ENCODE data around the gene MAK.
"Not testable (repeated sequence)": the region's sequence is repeated elsewhere in the genome, so short reads cannot be mapped to it uniquely, and the experiment has no call there.

Gene MAK

GRCh38 chr6:10794239-10794638 is 44.1 kb downstream of the MAK start:
- intact Hi-C loops (cut with DNase I) = loop anchor here (10.0 kb wide), 1 partner anchor 99 kb away; the partner anchor contains the start of genes C6orf52 and PAK1IP1

GRCh38 chr6:10793695-10794094 is 44.6 kb downstream of the MAK start:
- intact Hi-C loops (cut with DNase I) = loop anchor here (10.0 kb wide), 1 partner anchor 99 kb away; the partner anchor contains the start of genes C6orf52 and PAK1IP1

More at GRCh38 chr6:10794239-10794638, 44.1 kb downstream of the MAK start:
- no peak for DNase-seq

GRCh38 chr6:10793035-10793434 is 45.3 kb downstream of the MAK start:
- DNase-seq = no peak
- intact Hi-C loops (cut with DNase I) = loop anchor here (10.0 kb wide), 1 partner anchor 98 kb away; the partner anchor contains the start of genes C6orf52 and PAK1IP1

More at GRCh38 chr6:10793695-10794094, 44.6 kb downstream of the MAK start:
- DNase-seq = no peak

GRCh38 chr6:10792101-10792500 is 46.2 kb downstream of the MAK start:
- intact Hi-C loops (cut with DNase I) = loop anchor here (10.0 kb wide), 1 partner anchor 97 kb away; the partner anchor contains the start of genes C6orf52 and PAK1IP1
- DNase-seq = no peak

- intact Hi-C loops (cut with DNase I) = loop anchor here (10.0 kb wide), 1 partner anchor 97 kb away; the partner anchor contains the start of genes C6orf52 and PAK1IP1
- DNase-seq = no peak
Observed at GRCh38 chr6:10791673-10792072, 46.7 kb downstream of the MAK start.

- intact Hi-C loops (cut with DNase I) = no loop called here
- DNase-seq = no peak
Observed at GRCh38 chr6:10779076-10779475, 59.3 kb downstream of the MAK start.

GRCh38 chr6:10778230-10778629 is 60.1 kb downstream of the MAK start:
- no peak for DNase-seq
- intact Hi-C loops (cut with DNase I) = no loop called here

GRCh38 chr6:10771371-10771894 is 66.9 kb downstream of the MAK start:
- intact Hi-C loops (cut with DNase I) = no loop called here
- no peak for DNase-seq

GRCh38 chr6:10769419-10769818 is 68.9 kb downstream of the MAK start:
- DNase-seq = no peak
- intact Hi-C loops (cut with DNase I) = no loop called here

- no peak for DNase-seq
- intact Hi-C loops (cut with DNase I) = no loop called here
Observed at GRCh38 chr6:10763006-10763405, 75.3 kb downstream of the MAK start.

- intact Hi-C loops (cut with DNase I) = no loop called here
- no peak for DNase-seq
Observed at GRCh38 chr6:10759884-10760329, 78.4 kb downstream of the MAK start.

- intact Hi-C loops (cut with DNase I) = no loop called here
- no peak for DNase-seq
Observed at GRCh38 chr6:10759312-10759839, 79.0 kb downstream of the MAK start.

GRCh38 chr6:10756085-10756484 is 82.3 kb downstream of the MAK start:
- no peak for DNase-seq
- intact Hi-C loops (cut with DNase I) = no loop called here

GRCh38 chr6:10751757-10752156 is 86.6 kb downstream of the MAK start:
- DNase-seq; intact Hi-C loops (cut with DNase I): not testable (repeated sequence)

GRCh38 chr6:10750568-10750967 is 87.8 kb downstream of the MAK start:
- intact Hi-C loops (cut with DNase I); DNase-seq: not testable (repeated sequence)

GRCh38 chr6:10749734-10750133 is 88.6 kb downstream of the MAK start:
- intact Hi-C loops (cut with DNase I) = loop anchor here (10.0 kb wide), 1 partner anchor 235 kb away; no protein-coding TSS in a partner anchor
- no peak for DNase-seq

GRCh38 chr6:10747251-10747972 is 90.9 kb downstream of the MAK start, which contains the start of gene TMEM14B:
Gene TMEM14B, plus strand, starts transcription at chr6:10747805. Its CDS starts 1,441 bp downstream, at chr6:10749246.
- peak; percentile 98 to 100 (median 100) for DNase-seq
- intact Hi-C loops (cut with DNase I) = loop anchor here (1.0 to 10.0 kb wide), 3 partner anchors 25 to 233 kb away; partner anchors contain the start of genes C6orf52 and PAK1IP1

GRCh38 chr6:10746915-10747250 is 91.5 kb downstream of the MAK start:
- intact Hi-C loops (cut with DNase I) = loop anchor here (1.0 to 10.0 kb wide), 3 partner anchors 25 to 232 kb away; partner anchors contain the start of genes C6orf52 and PAK1IP1
- DNase-seq = no peak

GRCh38 chr6:10745116-10745515 is 93.2 kb downstream of the MAK start:
- intact Hi-C loops (cut with DNase I) = loop anchor here (10.0 kb wide), 1 partner anchor 230 kb away; no protein-coding TSS in a partner anchor
- DNase-seq = no peak

GRCh38 chr6:10743515-10743914 is 94.8 kb downstream of the MAK start:
- intact Hi-C loops (cut with DNase I) = loop anchor here (10.0 kb wide), 1 partner anchor 229 kb away; no protein-coding TSS in a partner anchor

GRCh38 chr6:10742251-10742650 is 96.1 kb downstream of the MAK start:
- DNase-seq = peak in 1 of 10 donors; percentile 51
- intact Hi-C loops (cut with DNase I) = loop anchor here (10.0 kb wide), 1 partner anchor 227 kb away; no protein-coding TSS in a partner anchor

More at GRCh38 chr6:10743515-10743914, 94.8 kb downstream of the MAK start:
- DNase-seq = no peak

All from posterior cingulate gyrus (tissue), 11 donors.